Tibial nerve (tissue), 4 donors: ENCODE results near the gene SLC39A11.

Experiments
- CTCF ChIP-seq, 5 experiments: fragments of 200-600 bp in 3 of 5; fragments of 450-650 bp in 2 of 5; sonication (generic) in 3 of 5; IDR thresholded peaks; one replicate each; pipeline ENCODE4 v1.5.1; 2016 to 2019; ENCODE audit warnings: antibody characterized with exemption in 5 of 5, mild to moderate bottlenecking in 3 of 5, moderate library complexity in 2 of 5
- EP300 ChIP-seq, 2 donors: sonication (generic); formaldehyde crosslinking; IDR thresholded peaks; one replicate each; pipeline ENCODE4 v1.6.1; 2017; ENCODE audit warnings: antibody characterized with exemption in 2 of 2, mild to moderate bottlenecking in 1 of 2

- TF ChIP-seq CTCF (IDR thresholded peaks at IDR 0.05) = no peak
- no peak for TF ChIP-seq EP300 (IDR thresholded peaks at IDR 0.05)
These were observed 798 bp upstream of the SLC39A11 start for GRCh38 chr17:73093286-73093685.
